IMR-90 (cell line): ENCODE measurements around the gene KIF3A. TPM values are rescaled to one million over a fixed set of nuclear protein-coding genes. Genes with fewer than 3 reads are reported as not detected.
A peak's percentile ranks its signal among the peaks of the same experiment; 100 is the strongest.

ENCODE experiments used
- ATAC-seq: fragments of 200-7000 bp; cut with Tn5 transposase; 2 replicates; pipeline ENCODE4 v1.9.1; 2020; ENCODE audit warnings: low read depth, mild to moderate bottlenecking, moderate library complexity
- BruUV-seq: library from RNA; stranded (reverse); fragments of 400-500 nt; replicated peaks from 2 replicates; lab custom pipeline; 2021; lab: Mats Ljungman, UMichigan
- CTCF ChIA-PET: fragments of 300-600 bp; formaldehyde crosslinking; extraction: SDS; loops from one replicate; lab custom pipeline; 2021; ENCODE audit warnings: antibody characterized with exemption; lab: Yijun Ruan, JAX
- POLR2A ChIA-PET: fragments of 300-600 bp; sonication (Branson Sonifier 250); formaldehyde crosslinking; loops from one replicate; lab custom pipeline; 2022; ENCODE audit warnings: antibody characterized with exemption; ENCODE audit not compliant: unreplicated experiment; lab: Charles Lee
- DNase-seq: peaks from one replicate; pipeline ENCODE4 v3.0.0; 2013
- H2AFZ ChIP-seq: replicated peaks from 2 replicates; pipeline ENCODE3; 2013; ENCODE audit warnings: low read length, mild to moderate bottlenecking; ENCODE audit not compliant: poor library complexity
- H2AK5ac ChIP-seq: 2 replicates; pipeline ENCODE4 v1.6.1; 2013; ENCODE audit warnings: low read depth, low read length, inconsistent platforms
- H2AK9ac ChIP-seq: replicated peaks from 2 replicates; pipeline ENCODE3; 2013; ENCODE audit warnings: mild to moderate bottlenecking, low read depth, low read length, moderate library complexity; ENCODE audit not compliant: poor library complexity
- H2BK120ac ChIP-seq: 2 replicates; pipeline ENCODE4 v1.6.1; 2013; ENCODE audit warnings: low read depth, low read length, inconsistent platforms
- H2BK15ac ChIP-seq: 3 replicates; pipeline ENCODE4 v1.6.1; 2013; ENCODE audit warnings: low read depth, low read length, inconsistent platforms
- H2BK20ac ChIP-seq: 2 replicates; pipeline ENCODE4 v1.6.1; 2013; ENCODE audit warnings: low read depth, mild to moderate bottlenecking, inconsistent platforms, low read length, moderate library complexity
- H2BK5ac ChIP-seq: 2 replicates; pipeline ENCODE4 v1.6.1; 2013; ENCODE audit warnings: mild to moderate bottlenecking, low read depth, low read length, inconsistent platforms; ENCODE audit not compliant: poor library complexity, severe bottlenecking
- H3K14ac ChIP-seq: replicated peaks from 2 replicates; pipeline ENCODE4 v1.6.1; 2013; ENCODE audit warnings: low read depth, low read length, inconsistent platforms
- H3K18ac ChIP-seq: 2 replicates; pipeline ENCODE4 v1.6.1; 2013; ENCODE audit warnings: low read depth, low read length, control low read depth
- H3K23ac ChIP-seq: 2 replicates; pipeline ENCODE4 v1.6.1; 2013; ENCODE audit warnings: low read depth, low read length, inconsistent platforms
- H3K27ac ChIP-seq: 2 replicates; pipeline ENCODE4 v1.5.1; 2013; ENCODE audit warnings: mild to moderate bottlenecking, control low read depth, low read length; ENCODE audit not compliant: insufficient read depth
- H3K27me3 ChIP-seq: 2 replicates; pipeline ENCODE4 v1.6.1; 2013; ENCODE audit warnings: low read length; ENCODE audit not compliant: control insufficient read depth, insufficient read depth
- H3K36me3 ChIP-seq: 2 replicates; pipeline ENCODE4 v1.6.1; 2013; ENCODE audit warnings: low read length, mixed read lengths; ENCODE audit not compliant: control insufficient read depth, insufficient read depth
- H3K4ac ChIP-seq: 2 replicates; pipeline ENCODE4 v1.6.1; 2013; ENCODE audit warnings: low read depth, low read length, inconsistent platforms
- H3K4me1 ChIP-seq: 2 replicates; pipeline ENCODE4 v1.6.1; 2013; ENCODE audit warnings: low read length, mixed read lengths; ENCODE audit not compliant: control insufficient read depth, insufficient read depth
- H3K4me2 ChIP-seq: 2 replicates; pipeline ENCODE4 v1.6.1; 2013; ENCODE audit warnings: low read depth, mild to moderate bottlenecking, control low read depth, low read length, moderate library complexity
- H3K4me3 ChIP-seq: 2 replicates; pipeline ENCODE4 v1.5.1; 2013; ENCODE audit warnings: low read depth, mild to moderate bottlenecking, control low read depth, low read length, moderate library complexity; ENCODE audit not compliant: insufficient read depth
- H3K56ac ChIP-seq: 2 replicates; pipeline ENCODE4 v1.6.1; 2013; ENCODE audit warnings: low read length, inconsistent platforms; ENCODE audit not compliant: insufficient read depth; ENCODE audit errors: extremely low read depth
- H3K79me1 ChIP-seq, 2 experiments: 2 replicates each; pipeline ENCODE4 v1.6.1; 2013; ENCODE audit warnings: low read length in 2 of 2, inconsistent platforms in 1 of 2, low read depth in 1 of 2
- H3K9ac ChIP-seq: 2 replicates; pipeline ENCODE4 v1.6.1; 2013; ENCODE audit warnings: low read depth, low read length, control low read depth
- H3K9me1 ChIP-seq: 2 replicates; pipeline ENCODE4 v1.6.1; 2013; ENCODE audit warnings: low read length, inconsistent platforms; ENCODE audit not compliant: insufficient read depth
- H3K9me3 ChIP-seq: 2 replicates; pipeline ENCODE4 v1.6.1; 2013; ENCODE audit warnings: low read length; ENCODE audit not compliant: control insufficient read depth, insufficient read depth
- H4K20me1 ChIP-seq: 2 replicates; pipeline ENCODE4 v1.6.1; 2013; ENCODE audit warnings: low read length, inconsistent platforms; ENCODE audit not compliant: insufficient read depth
- H4K5ac ChIP-seq: 2 replicates; pipeline ENCODE4 v1.6.1; 2013; ENCODE audit warnings: mild to moderate bottlenecking, low read depth, low read length, control low read depth
- H4K8ac ChIP-seq, 2 experiments: 2 replicates each; pipeline ENCODE4 v1.6.1; 2013; ENCODE audit warnings: low read depth in 2 of 2, low read length in 2 of 2, control low read depth in 1 of 2, inconsistent platforms in 1 of 2
- H4K91ac ChIP-seq: 2 replicates; pipeline ENCODE4 v1.6.1; 2013; ENCODE audit warnings: low read depth, low read length, inconsistent platforms; ENCODE audit not compliant: insufficient read depth
- BHLHE40 ChIP-seq: fragments of 150-350 bp; IDR thresholded peaks from 2 replicates; pipeline ENCODE4 v1.6.1; 2016; ENCODE audit warnings: mild to moderate bottlenecking, low read depth, low read length
- CEBPB ChIP-seq: IDR thresholded peaks from 2 replicates; pipeline ENCODE4 v1.6.1; 2012; ENCODE audit warnings: low read depth, low read length, improper control_type of control experiment
- CHD1 ChIP-seq: IDR thresholded peaks from 2 replicates; pipeline ENCODE4 v1.6.1; 2012; ENCODE audit warnings: low read depth, low read length, improper control_type of control experiment
- FOS ChIP-seq: fragments of 150-350 bp; IDR thresholded peaks from 2 replicates; pipeline ENCODE4 v1.6.1; 2016; ENCODE audit warnings: low read depth, low read length
- MAFK ChIP-seq: IDR thresholded peaks from 2 replicates; pipeline ENCODE4 v1.6.1; 2012; ENCODE audit warnings: low read depth, low read length, improper control_type of control experiment
- MAZ ChIP-seq: IDR thresholded peaks from 2 replicates; pipeline ENCODE4 v1.6.1; 2012; ENCODE audit warnings: low read depth, mild to moderate bottlenecking, low read length, improper control_type of control experiment, moderate library complexity, borderline replicate concordance
- MXI1 ChIP-seq: IDR thresholded peaks from 2 replicates; pipeline ENCODE4 v1.6.1; 2012; ENCODE audit warnings: low read depth, mild to moderate bottlenecking, low read length, moderate library complexity, borderline replicate concordance
- NFE2L2 ChIP-seq: fragments of 150-350 bp; IDR thresholded peaks from 2 replicates; pipeline ENCODE4 v1.6.1; 2016; ENCODE audit warnings: low read depth, mild to moderate bottlenecking, low read length
- POLR2A ChIP-seq: IDR thresholded peaks from 2 replicates; pipeline ENCODE4 v1.6.1; 2012; ENCODE audit warnings: mild to moderate bottlenecking, low read depth, low read length
- RAD21 ChIP-seq: IDR thresholded peaks from 2 replicates; pipeline ENCODE4 v1.6.1; 2012; ENCODE audit warnings: low read length, improper control_type of control experiment
- RCOR1 ChIP-seq: IDR thresholded peaks from 2 replicates; pipeline ENCODE4 v1.6.1; 2012; ENCODE audit warnings: mild to moderate bottlenecking, low read length, improper control_type of control experiment; ENCODE audit not compliant: insufficient replicate concordance
- RFX5 ChIP-seq: IDR thresholded peaks from 2 replicates; pipeline ENCODE4 v1.8.0; 2012; ENCODE audit warnings: low read depth, mild to moderate bottlenecking, low read length, moderate library complexity
- SMC3 ChIP-seq: fragments of 150-350 bp; IDR thresholded peaks from 2 replicates; pipeline ENCODE4 v1.6.1; 2016; ENCODE audit warnings: low read depth, mild to moderate bottlenecking, antibody characterized with exemption, low read length, moderate library complexity
- USF2 ChIP-seq: fragments of 150-350 bp; IDR thresholded peaks from 2 replicates; pipeline ENCODE4 v1.6.1; 2017; ENCODE audit warnings: mild to moderate bottlenecking, antibody characterized with exemption, low read length, low read depth
- WGBS, 2 experiments: methylation state at CpG; one replicate each; pipeline versions ENCODE4 v1.1.5 to v1.1.7; 2013; ENCODE audit warnings: missing lambda C conversion rate in 2 of 2; ENCODE audit not compliant: insufficient read length in 1 of 2; ENCODE audit errors: extremely low coverage in 2 of 2; 5-methylcytosine and 5-hydroxymethylcytosine counted together
- dilution Hi-C: fragments of 300-500 bp; cut with HindIII; formaldehyde crosslinking; loops from one replicate; pipeline ENCODE4 v1.14.3; 2018; ENCODE audit warnings: low sequenced_read_pairs; ENCODE audit not compliant: unreplicated experiment
- in situ Hi-C: fragments of 300-500 bp; cut with MboI; formaldehyde crosslinking; loops from 3 replicates; pipeline ENCODE4 v1.14.3; 2019; ENCODE audit warnings: low sequenced_read_pairs, inconsistent platforms, mixed read lengths
- intact Hi-C: fragments of 100-400 bp; cut with micrococcal nuclease; formaldehyde crosslinking; loops from 2 replicates; pipeline ENCODE4 v1.10.0; 2022
- polyA plus RNA-seq, 3 experiments: library from polyadenylated mRNA; depleted of rRNA; stranded (reverse); fragments of >200 nt; gene quantifications; 2 replicates each; pipeline ENCODE4 v1.2.3, GENCODE V29; 2012; ENCODE audit warnings: low replicate concordance in 1 of 3
- total RNA-seq: library from RNA; depleted of rRNA; stranded (reverse); fragments of >200 nt; gene quantifications from 2 replicates; pipeline ENCODE4 v1.2.3, GENCODE V29; 2012
- TF ChIP-seq, protein P1 (sequence below): fragments of 150-350 bp; IDR thresholded peaks from 2 replicates; pipeline ENCODE4 v1.6.1; 2016; ENCODE audit warnings: low read depth, mild to moderate bottlenecking, low read length, moderate library complexity, borderline replicate concordance
- TF ChIP-seq, protein P2 (sequence below): conservative IDR thresholded peaks from 2 replicates; pipeline ENCODE4 v1.5.1; 2012; ENCODE audit warnings: mild to moderate bottlenecking, low read depth, low read length, improper control_type of control experiment

KIF3A gene
- total and polyA plus RNA-seq, 2 of the 4 experiments (the other 2 are of a cell fraction), result 4.3 to 4.5 TPM

- Histone ChIP-seq H3K36me3 (no peaks in the 10 kb centered on the region), H4K91ac (no peak overlapping the region), H4K8ac (no peak overlapping the region), H3K4me3 (no peak overlapping the region), H3K4ac (peak overlapping the region; percentile 58; the same call in 1 of the 2 replicates), H4K20me1 (no peaks in the 10 kb centered on the region), H3K9me1 (no peaks in the 10 kb centered on the region; the same call in 1 of the 2 replicates), H3K9me3 (no peaks in the 10 kb centered on the region), H2BK20ac (no peak overlapping the region), H2AFZ (no peak overlapping the region), H3K56ac (no peak overlapping the region), H3K23ac (no peak overlapping the region), H3K4me1 (peaks cover 10% of the 10 kb centered on the region), H3K27ac (no peak overlapping the region), H2BK120ac (0 out of 2 replicates have a peak overlapping the region, but pooled peaks have one; percentile 3), H2BK15ac (peak overlapping the region; percentile 4; the same call in 1 of the 3 replicates), H3K27me3 (peaks cover 3% of the 10 kb centered on the region; the same call in 1 of the 2 replicates), H2BK5ac (no peak overlapping the region), H4K5ac (no peak overlapping the region; the same call in 1 of the 2 replicates), H3K18ac (peak overlapping the region; percentile 18; the same call in 1 of the 2 replicates), H3K4me2 (0 out of 2 replicates have a peak overlapping the region, but pooled peaks have one; percentile 16), H3K79me1 (no peaks in the 10 kb centered on the region), H2AK5ac (peak overlapping the region; percentile 27; the same call in 1 of the 2 replicates), H2AK9ac (no peak overlapping the region), H3K9ac (no peak overlapping the region), H3K14ac (peak overlapping the region; percentile 8)
- ChIA-PET CTCF (no interaction called here), POLR2A (no interaction called here)
- no peak for TF ChIP-seq RFX5
- no peak for TF ChIP-seq SMC3
- TF ChIP-seq MAFK, result no peak
- TF ChIP-seq, protein P1, sequence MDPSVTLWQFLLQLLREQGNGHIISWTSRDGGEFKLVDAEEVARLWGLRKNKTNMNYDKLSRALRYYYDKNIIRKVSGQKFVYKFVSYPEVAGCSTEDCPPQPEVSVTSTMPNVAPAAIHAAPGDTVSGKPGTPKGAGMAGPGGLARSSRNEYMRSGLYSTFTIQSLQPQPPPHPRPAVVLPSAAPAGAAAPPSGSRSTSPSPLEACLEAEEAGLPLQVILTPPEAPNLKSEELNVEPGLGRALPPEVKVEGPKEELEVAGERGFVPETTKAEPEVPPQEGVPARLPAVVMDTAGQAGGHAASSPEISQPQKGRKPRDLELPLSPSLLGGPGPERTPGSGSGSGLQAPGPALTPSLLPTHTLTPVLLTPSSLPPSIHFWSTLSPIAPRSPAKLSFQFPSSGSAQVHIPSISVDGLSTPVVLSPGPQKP, result no peak
- no peak for TF ChIP-seq NFE2L2
- TF ChIP-seq RCOR1, result no peak
- no peak for TF ChIP-seq RAD21
- TF ChIP-seq CHD1, result no peak
- no peak for TF ChIP-seq USF2
- TF ChIP-seq POLR2A, result no peak
- TF ChIP-seq BHLHE40, result no peak
- TF ChIP-seq, protein P2, sequence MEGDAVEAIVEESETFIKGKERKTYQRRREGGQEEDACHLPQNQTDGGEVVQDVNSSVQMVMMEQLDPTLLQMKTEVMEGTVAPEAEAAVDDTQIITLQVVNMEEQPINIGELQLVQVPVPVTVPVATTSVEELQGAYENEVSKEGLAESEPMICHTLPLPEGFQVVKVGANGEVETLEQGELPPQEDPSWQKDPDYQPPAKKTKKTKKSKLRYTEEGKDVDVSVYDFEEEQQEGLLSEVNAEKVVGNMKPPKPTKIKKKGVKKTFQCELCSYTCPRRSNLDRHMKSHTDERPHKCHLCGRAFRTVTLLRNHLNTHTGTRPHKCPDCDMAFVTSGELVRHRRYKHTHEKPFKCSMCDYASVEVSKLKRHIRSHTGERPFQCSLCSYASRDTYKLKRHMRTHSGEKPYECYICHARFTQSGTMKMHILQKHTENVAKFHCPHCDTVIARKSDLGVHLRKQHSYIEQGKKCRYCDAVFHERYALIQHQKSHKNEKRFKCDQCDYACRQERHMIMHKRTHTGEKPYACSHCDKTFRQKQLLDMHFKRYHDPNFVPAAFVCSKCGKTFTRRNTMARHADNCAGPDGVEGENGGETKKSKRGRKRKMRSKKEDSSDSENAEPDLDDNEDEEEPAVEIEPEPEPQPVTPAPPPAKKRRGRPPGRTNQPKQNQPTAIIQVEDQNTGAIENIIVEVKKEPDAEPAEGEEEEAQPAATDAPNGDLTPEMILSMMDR, result no peak
- TF ChIP-seq FOS, result no peak
- no peak for TF ChIP-seq MXI1
- TF ChIP-seq MAZ, result no peak
- no peak for TF ChIP-seq CEBPB
- intact Hi-C loops, result no loop called here
- no TSS peak for BruUV-seq
- dilution Hi-C loops, result no loop called here
- in situ Hi-C loops, result no loop called here
- DNase-seq (peak; percentile 66), ATAC-seq (peak; percentile 66)
- WGBS, 2 experiments, result no CpG with 5 or more reads among the region's 1 CpG
Observed at GRCh38 chr5:132787076-132787475, 49.7 kb upstream of the KIF3A start.
